ENCODE results near the gene UBE2Q2. TPM values are rescaled to one million over a fixed set of nuclear protein-coding genes. Genes with fewer than 3 reads are reported as not detected.

UBE2Q2 gene
- total and polyA plus RNA-seq, 2 of the 4 experiments (the other 2 are of a cell fraction), result 18.0 to 28.9 TPM

GRCh38 chr15:75921732-75922703, 78.8 kb downstream of the UBE2Q2 start:
- Histone ChIP-seq H4K8ac (ENCODE audit: low read depth in 2 of 2, low read length in 2 of 2) (peak overlapping the region in 1 of 2 experiments; percentile 5; a peak in 1 of 4 replicates), H3K4me2 (ENCODE audit: low read depth, low read length) (no peak overlapping the region), H2AFZ (replicated peaks; ENCODE audit: low read length, poor library complexity) (no peak overlapping the region), H3K4ac (ENCODE audit: low read depth, low read length) (no peak overlapping the region), H3K4me3 (ENCODE audit: insufficient read depth, low read depth, low read length) (no peak overlapping the region), H3K27ac (ENCODE audit: insufficient read depth, low read length) (no peak overlapping the region), H2BK20ac (ENCODE audit: low read depth, low read length) (0 out of 2 replicates have a peak overlapping the region, but pooled peaks have one; percentile 3), H3K14ac (replicated peaks; ENCODE audit: low read depth, low read length) (0 out of 2 replicates have a peak overlapping the region, but pooled peaks have one; percentile 48), H2BK5ac (ENCODE audit: low read depth, low read length, poor library complexity, severe bottlenecking) (no peak overlapping the region), H3K9me3 (ENCODE audit: control insufficient read depth, insufficient read depth, low read length) (no peaks in the 10 kb centered on the region), H3K56ac (ENCODE audit: extremely low read depth, insufficient read depth, low read length) (no peak overlapping the region), H3K18ac (ENCODE audit: low read depth, low read length) (no peak overlapping the region), H3K36me3 (ENCODE audit: control insufficient read depth, insufficient read depth, low read length) (peaks cover 11% of the 10 kb centered on the region), H2BK15ac (ENCODE audit: low read depth, low read length) (no peak overlapping the region), H2BK120ac (ENCODE audit: low read depth, low read length) (no peak overlapping the region), H2AK5ac (ENCODE audit: low read depth, low read length) (peak overlapping the region; percentile 33; the same call in 1 of the 2 replicates), H3K4me1 (ENCODE audit: control insufficient read depth, insufficient read depth, low read length) (peaks cover 4% of the 10 kb centered on the region), H2AK9ac (replicated peaks; ENCODE audit: low read depth, low read length, poor library complexity) (no peak overlapping the region), H3K27me3 (ENCODE audit: control insufficient read depth, insufficient read depth, low read length) (no peaks in the 10 kb centered on the region), H4K5ac (ENCODE audit: low read depth, low read length) (no peak overlapping the region), H3K23ac (ENCODE audit: low read depth, low read length) (peak overlapping the region; percentile 9), H3K9me1 (ENCODE audit: insufficient read depth, low read length) (peaks cover 19% of the 10 kb centered on the region), H4K91ac (ENCODE audit: insufficient read depth, low read depth, low read length) (no peak overlapping the region), H3K9ac (ENCODE audit: low read depth, low read length) (no peak overlapping the region), H4K20me1 (ENCODE audit: insufficient read depth, low read length) (peaks cover 42% of the 10 kb centered on the region), H3K79me1 (ENCODE audit: low read depth in 1 of 2, low read length in 2 of 2) (peaks cover 36 to 83% of the 10 kb centered on the region in 2 experiments)
- peak; percentile 64 for ATAC-seq (ENCODE audit: low read depth)
- intact Hi-C loops (cut with micrococcal nuclease), result loop anchor here (2.0 kb wide), 1 partner anchor 111 kb away; no protein-coding TSS in a partner anchor
- no TSS peak for BruUV-seq (replicated peaks)
- TF ChIP-seq RFX5 (IDR thresholded peaks at IDR 0.05; ENCODE audit: low read depth, low read length) (no peak), RAD21 (IDR thresholded peaks at IDR 0.05; ENCODE audit: low read length) (peak; percentile 70), CEBPB (IDR thresholded peaks at IDR 0.05; ENCODE audit: low read depth, low read length) (0 out of 2 replicates have a peak, but pooled peaks have one; percentile 6), POLR2A (IDR thresholded peaks at IDR 0.05; ENCODE audit: low read depth, low read length) (no peak), CTCF (conservative IDR thresholded peaks at IDR 0.05; ENCODE audit: low read depth, low read length) (peak; percentile 58), MAZ (IDR thresholded peaks at IDR 0.05; ENCODE audit: borderline replicate concordance, low read depth, low read length) (no peak), SMC3 (IDR thresholded peaks at IDR 0.05; ENCODE audit: low read depth, low read length) (peak; percentile 50; the same call in 1 of the 2 replicates)
- 100% methylated on average over 1 of the region's 9 CpGs; no CpG with 5 or more reads in 1 of the 2 experiments for WGBS, 2 experiments (ENCODE audit: extremely low coverage in 2 of 2, insufficient read length in 1 of 2)
- CTCF ChIA-PET, result interaction anchor here (0.6 to 1.3 kb wide), 5 partner anchors 10 to 200 kb away, joined by 3 to 9 read pairs (median 4); no protein-coding TSS in a partner anchor
- in situ Hi-C loops (cut with MboI; ENCODE audit: low sequenced_read_pairs), result no loop called here
- DNase-seq, result peak; percentile 83
- dilution Hi-C loops (cut with HindIII; ENCODE audit: low sequenced_read_pairs, unreplicated experiment), result no loop called here
- POLR2A ChIA-PET (ENCODE audit: unreplicated experiment), result no interaction called here
